Tongue (tissue), 2 donors: ENCODE data around the gene SLC36A1. TPM values are rescaled to one million over a fixed set of nuclear protein-coding genes. Genes with fewer than 3 reads are reported as not detected.

Experiments
- DNase-seq: peaks from one replicate; pipeline ENCODE4 v3.0.0-alpha.2; 2015
- total RNA-seq: library from RNA; depleted of rRNA; stranded (reverse); fragments of >200 nt; gene quantifications from one replicate; pipeline ENCODE4 v1.2.3, GENCODE V29; 2014

The SLC36A1 gene
- total RNA-seq, 1 donor from 2014 or later: 8.0 TPM

DNA sequence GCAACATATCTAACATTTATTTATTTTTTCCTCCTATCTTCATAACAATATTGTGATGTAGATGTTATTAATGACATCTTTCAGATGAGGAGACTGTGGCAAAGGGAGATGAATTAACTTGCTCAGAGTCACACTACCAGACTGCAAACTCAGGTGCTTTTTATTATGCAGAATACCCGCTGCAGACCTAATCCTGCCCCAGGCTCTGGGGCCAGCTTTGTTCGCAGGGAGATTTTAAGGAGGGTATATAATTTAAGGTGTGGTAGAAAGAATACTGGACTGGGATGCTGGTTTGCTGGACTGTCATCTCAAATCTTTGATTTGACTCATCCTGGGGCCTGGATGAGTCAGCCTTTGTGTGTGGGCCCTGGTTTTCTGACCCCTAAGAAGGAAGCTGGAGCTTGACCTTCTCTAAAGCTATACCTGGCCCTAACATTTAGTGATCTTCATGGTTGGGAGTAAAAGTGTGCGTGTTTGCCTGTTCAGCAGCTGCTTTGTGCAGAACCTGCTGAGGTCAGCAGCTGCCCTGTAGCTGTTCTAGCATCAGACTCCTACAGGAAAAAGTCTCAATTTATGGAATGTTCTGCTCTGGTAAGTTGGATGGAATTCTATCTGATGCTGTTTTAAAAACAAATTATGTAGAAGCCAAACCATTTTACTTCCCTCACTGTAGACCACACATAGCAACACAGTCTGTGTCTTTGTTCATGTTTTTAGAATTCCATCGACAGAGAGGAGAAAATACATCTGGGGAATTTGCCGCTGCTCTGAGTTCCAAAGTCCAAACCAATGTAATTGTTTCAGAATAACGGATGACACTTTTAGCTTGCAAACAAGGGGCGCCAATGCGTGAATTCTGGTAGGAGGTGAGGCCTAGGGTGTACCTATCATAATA is 4.5 kb downstream of the SLC36A1 start:
- no peak for DNase-seq

DNA sequence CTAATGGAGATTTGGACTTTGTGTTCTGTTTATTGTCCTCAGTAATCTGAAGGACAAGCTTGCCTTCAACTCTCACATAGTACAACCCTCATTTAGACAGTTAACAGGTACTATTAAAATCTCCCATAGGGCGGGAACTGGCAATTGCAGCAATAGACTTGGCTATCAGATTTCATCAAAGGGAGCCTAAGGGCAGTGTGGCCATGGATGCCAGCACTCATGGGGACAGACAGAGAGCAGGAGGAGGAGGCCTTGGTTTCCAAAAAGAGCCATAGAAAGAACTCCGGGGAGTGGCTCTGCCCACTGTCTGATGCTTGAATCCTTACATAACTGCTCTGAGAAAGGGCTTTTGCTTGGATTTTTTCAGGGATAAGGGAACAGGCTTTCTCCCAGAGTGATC is 6.8 kb downstream of the SLC36A1 start:
- DNase-seq: no peak

DNA sequence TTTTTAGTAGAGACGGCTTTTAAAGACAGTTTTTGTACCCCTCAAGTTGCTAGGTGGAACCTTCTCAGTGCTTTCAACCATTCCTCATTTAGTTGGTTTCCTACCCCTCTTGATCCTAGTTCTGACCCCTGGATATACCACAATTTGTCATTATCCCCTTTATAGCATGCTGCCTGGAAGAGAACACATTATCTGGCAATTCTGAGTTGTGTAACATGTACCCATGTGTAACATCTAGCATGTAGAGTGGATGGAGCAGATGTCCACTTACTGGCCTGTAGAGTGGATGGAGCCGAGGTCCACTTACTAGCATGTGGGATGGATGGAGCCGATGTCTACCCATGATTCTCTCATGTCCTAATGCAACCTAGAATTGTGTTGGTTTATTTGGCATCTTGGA is 7.5 kb downstream of the SLC36A1 start:
- DNase-seq: no peak

DNA sequence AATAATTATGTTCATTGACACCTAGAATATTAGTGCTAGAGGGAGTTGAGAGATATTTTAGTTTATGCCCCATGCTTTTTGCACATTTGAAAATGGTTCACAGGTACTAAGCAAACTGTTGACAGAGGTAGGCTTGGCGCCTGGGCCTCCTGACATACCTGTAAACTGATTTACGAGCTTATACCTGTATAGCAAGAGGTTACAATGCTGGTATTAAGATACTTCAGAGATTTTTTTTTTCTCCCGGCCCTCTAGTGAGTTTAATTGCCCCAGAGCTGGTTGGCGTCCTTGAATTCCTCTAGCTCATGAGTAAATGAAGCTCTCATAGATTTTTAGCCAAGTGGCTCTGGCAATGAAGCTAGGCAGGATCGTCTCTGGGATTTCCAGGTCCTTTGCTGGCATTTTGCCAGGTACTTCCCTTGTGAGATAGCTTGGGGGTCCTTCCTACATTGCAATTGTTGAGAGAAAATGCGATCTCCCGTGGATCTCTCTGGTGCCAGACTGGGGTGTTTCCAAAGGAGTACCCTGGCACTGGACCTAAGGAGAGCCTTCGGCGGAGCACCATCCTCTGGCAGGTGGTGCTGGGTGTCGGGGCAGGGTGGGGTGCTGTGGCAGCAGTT is 9.0 kb downstream of the SLC36A1 start:
- no peak for DNase-seq

DNA sequence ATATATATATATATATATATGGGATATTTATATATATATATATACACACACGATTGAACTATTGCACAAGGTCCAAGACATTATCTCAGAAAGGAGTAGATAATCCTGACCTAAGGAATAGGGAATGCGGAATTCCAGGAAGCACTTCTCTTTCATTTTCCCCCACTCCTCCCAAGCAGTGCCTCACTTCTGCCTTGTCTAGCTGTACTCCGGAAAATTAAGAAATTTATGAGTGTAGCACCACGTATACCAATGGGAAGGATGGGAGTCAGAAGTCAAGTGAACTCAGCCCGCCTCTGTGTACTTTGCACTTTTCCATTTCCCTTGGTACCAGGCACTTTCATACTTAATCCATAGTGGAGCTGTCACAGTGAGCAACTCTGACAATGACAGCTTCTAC is 10.9 kb downstream of the SLC36A1 start:
- DNase-seq: no peak

DNA sequence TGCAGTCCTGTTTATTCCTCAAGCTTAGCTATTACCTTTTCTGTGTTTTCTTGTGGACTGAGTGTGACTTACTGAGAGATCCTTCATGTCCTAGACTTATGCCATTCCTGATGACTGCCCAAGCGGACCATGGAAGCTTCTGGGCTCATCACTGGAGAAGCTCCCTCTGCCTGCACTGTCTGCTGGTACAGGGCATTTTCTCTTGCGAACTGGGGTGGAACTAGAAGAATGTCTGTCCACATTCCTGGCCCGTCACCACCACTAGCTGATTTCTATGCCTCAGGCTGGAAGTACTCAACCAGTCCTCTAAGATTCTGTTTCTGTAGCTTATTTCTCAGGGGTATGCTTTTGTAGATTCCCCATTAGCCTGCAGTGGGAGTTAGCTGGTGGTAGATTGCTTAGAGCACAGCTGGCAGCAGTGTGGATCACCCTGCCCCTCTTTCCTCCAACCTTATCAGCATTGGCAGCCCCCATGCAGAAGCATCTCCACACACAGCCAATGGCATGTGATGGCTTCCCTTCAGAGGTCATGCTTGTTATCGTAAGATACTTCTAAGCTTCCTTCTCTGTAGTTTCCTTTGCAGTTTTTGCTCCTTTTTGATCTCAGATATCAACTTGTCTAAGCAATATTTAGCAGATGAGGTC is 12.4 kb downstream of the SLC36A1 start:
- no peak for DNase-seq

DNA sequence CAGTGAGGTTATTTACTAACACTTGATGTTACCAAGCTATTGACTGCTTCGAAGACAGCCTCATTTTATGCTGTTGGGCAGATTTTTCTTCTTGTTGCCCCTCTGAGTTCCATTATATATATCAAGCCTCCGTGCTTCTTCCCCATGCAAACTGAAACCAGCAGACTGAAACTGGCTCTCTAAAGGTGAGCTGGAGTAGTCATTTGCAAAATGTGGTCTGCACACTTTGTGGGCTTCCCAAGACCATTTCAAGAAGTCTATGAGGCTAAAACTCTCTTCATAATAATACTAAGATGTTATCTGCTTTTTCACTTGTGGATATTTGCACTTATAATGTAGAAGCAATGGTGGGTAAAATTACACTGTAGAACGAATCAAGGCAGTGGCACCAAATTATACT is 13.9 kb downstream of the SLC36A1 start:
- DNase-seq: no peak

DNA sequence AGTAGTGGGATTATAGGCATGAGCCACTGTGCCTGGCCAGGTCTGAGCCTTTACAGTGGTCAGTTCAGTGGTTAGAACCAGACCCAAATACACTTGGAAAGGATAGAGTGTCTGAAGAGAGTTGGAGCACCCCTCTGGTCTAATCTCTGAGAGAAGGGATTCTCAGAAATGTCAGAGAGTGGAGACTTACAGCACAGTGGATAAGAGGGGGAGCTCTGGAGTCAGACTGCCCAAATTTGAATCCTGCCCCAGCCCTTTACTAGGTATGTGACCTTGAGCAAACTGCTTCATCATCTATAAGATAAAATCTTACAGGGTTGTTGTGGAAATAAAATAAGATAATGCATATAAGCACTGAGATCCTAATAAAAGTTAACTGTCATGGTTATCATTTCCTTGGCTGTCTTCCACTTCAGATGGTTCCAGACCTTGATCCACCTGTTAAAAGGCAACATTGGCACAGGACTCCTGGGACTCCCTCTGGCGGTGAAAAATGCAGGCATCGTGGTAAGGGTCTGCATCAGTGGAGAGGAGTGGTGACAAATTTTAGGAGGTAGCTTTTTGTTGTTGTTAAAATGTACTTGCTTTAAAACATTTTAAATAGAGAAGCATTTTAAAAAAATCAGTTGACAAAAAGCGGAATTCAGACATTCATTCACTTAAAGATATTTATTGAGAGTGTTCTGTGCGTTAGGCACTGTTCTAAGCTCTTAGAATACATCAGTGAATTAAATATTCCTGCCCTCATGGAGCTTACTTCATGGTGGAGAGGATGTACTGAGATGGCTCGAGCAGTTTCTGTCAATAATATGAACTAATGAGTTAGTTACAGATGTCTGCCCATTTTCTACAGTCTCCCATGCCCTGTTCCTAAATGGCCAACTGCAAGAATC is 16.0 kb downstream of the SLC36A1 start:
- DNase-seq: no peak

DNA sequence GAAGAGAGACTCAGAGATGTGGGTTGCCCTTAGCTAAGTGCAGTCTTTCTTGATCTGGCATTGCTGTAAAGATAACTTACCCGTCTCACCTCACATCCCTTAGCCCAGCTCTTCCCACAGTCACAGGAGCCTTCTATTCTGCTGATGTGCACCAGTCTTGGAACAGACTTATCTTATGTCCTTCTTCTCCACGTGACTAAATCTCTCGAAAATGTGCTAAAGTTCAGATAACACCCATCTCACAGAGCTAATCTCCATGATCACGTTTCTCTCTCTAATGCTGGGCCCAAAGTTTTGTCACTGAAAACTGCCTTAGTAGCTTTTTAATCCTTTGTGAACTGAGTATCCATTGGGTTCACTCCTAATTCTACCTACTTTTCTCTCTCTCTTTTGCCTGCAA is 16.7 kb downstream of the SLC36A1 start:
- no peak for DNase-seq

DNA sequence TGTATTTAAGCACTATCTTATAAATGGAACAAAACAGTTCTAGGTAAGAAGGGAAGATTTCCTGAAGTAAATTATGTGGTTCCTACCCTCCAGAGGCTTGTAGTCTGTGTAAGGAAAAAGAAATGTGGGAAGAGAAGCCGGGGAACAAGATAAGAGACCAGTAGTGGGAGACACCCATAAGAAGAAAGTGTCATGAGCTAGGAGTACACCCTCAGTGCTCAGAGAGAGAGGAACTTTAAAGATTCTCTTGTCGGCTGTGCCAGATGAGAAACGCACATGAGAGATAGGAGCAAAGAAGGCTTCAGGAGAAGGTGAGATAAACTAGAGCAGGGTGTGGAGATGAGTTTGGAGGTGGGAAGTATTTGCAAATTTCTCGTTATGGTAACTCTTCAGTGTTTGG is 18.1 kb downstream of the SLC36A1 start:
- no peak for DNase-seq

DNA sequence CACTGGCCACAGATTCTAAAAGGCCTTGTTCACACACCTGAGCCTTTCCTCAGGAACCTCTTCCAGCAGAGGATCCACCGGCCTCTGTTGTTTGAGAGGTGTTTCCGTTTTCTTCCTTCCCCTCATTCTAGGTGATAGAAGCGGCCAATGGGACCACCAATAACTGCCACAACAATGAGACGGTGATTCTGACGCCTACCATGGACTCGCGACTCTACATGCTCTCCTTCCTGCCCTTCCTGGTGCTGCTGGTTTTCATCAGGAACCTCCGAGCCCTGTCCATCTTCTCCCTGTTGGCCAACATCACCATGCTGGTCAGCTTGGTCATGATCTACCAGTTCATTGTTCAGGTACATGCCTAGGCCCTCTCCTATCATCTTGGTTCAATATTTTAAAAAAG is 20.2 kb downstream of the SLC36A1 start:
- DNase-seq: no peak

DNA sequence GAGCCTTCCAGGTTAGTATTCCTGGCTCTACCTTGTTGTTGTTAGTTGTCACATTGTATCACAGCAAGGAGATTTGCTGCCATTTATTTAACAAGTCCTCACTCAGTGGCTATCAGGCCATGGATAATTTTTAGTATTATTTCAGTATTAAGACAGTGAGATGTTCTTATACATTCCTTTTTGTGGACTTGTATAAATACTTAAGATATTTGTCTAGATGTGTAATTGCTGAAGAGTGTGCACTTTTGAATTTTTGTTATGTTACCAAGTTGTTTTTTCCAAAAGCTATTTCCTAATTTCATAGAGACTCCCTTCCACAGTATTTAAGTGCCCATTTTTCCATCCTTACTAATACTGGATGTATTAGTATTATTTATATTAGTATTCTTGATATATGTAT is 22.0 kb downstream of the SLC36A1 start:
- DNase-seq: no peak

DNA sequence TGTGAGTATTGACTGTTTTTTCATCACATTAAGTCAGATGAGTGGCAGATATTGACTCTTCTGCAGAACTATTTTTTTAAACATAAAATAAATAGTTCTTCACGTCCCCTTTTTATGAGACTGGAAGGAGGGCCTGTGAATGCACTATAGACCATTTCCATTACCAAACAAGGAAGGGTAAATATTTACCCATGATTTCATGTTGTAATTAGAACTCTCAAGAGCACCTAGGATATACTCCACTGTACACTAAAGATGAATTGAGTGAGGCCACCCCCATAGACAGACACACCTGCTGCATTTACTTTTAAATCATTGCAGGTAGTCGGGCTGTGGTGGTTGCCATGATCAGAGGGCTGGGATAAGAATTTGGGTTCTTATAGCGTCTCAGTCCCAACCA is 22.6 kb downstream of the SLC36A1 start:
- no peak for DNase-seq

DNA sequence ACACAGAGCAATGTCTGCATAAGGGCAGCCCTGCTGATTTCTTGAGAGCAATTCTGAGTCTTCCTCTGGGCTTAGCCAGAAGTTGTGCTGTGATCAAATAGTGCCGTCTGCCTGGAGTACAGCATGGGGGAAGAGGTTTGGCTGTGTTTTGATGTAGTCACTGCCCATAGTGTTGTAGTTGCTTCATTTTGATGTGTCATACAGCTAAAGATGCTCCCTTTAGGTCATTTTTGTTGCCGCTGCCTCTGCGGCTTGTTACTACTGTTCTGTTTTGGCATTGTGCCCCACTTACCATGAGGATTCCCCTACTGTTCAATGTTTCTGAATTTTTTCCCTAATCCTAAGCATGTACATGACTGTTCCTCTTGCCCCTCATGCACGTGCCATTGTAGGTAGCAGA is 23.0 kb downstream of the SLC36A1 start:
- no peak for DNase-seq

DNA sequence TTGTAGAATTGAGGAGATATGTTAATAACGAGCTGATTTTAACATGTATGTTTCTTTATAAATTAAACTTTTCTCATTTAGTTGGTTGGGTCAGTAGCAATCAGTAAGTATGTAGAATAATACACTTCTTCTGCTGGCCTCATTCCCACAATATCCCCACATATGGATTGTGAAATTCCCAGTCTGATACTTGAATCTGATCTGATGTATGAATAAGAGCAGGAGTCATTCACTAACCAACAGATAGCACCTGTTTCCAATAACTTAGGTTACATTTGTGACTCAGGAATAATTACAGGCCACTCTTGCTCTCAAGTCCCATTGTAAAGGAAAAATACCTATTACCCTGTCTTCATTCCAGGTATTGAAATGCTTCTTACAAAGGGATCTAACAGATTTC is 23.9 kb downstream of the SLC36A1 start:
- DNase-seq: no peak

DNA sequence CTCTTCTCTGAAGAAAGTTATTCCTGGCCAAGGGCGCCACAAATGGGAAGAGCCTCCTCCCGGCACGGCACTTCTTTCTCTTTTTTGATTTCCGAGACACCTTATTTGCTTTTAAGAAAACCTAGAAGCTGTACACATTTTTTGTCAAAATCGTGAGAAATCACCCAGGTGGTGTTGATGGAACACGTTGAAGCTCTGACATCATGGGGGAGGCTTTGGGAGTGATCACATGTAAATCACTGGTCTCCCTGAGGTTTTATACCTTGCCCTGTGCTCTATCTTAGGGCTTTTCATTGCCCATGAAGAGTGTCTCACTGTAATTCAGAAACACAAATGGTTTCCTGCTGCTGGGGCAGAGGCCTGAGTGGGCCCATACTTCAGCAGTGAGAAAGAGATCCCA is 27.4 kb downstream of the SLC36A1 start:
- DNase-seq: no peak

DNA sequence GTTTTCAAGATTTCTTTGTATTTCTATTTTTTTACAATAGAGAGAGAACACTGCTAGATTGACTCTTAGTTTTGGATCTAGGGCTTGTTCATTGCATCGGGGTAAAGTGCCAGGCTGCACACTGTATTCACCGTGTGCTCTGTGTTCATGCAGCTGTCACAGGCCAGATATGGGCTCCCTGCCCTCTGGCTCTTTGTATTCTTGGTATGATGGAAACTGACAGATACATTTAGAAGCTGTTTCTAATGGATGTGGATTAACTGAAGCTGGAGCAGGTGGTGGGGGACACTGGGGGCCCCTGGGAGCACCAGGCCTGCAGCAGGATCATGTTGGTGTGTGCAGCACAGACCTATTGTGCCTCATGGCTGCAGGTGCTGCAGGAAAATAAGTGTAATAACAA is 28.0 kb downstream of the SLC36A1 start:
- DNase-seq: peak; percentile 84

DNA sequence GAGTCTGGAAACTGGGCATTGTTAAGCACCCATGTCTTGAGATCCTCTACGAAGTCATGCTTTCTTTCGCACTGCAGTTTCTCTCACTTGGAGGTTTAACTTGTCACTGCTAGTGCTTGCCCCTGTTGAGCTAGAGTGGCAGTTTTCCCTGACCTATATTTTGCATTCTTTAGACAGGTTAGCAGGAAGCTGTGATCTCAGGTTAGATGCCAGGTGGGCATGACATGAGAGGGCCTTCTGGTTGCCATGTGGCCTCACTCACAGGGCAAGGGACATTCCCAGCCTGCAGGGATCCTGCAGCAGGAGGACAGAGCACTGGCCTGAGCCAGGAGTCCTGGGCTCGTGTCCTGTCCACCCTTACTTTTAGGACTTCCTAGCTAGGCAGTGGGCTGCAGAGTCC is 28.6 kb downstream of the SLC36A1 start:
- DNase-seq: no peak

DNA sequence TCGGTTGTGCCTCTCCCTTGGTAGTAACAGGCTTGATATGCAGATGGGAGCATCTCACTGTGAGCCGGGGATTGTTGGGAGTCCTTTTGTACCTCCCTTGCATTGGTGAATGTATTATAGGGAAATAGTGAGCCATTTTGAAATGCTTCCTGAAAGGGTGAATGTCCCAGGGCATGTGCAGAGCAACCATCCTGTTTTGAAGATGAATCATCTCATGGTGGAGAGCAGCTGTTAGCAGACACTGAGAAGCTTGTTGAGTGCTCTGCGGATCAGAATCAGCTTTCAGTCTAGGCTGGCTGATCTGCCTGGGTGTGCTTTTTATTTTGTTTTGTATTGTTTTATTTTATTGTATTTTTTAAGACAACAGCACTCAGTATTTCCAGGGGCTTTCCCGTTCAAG is 29.7 kb downstream of the SLC36A1 start:
- peak; percentile 61 for DNase-seq

DNA sequence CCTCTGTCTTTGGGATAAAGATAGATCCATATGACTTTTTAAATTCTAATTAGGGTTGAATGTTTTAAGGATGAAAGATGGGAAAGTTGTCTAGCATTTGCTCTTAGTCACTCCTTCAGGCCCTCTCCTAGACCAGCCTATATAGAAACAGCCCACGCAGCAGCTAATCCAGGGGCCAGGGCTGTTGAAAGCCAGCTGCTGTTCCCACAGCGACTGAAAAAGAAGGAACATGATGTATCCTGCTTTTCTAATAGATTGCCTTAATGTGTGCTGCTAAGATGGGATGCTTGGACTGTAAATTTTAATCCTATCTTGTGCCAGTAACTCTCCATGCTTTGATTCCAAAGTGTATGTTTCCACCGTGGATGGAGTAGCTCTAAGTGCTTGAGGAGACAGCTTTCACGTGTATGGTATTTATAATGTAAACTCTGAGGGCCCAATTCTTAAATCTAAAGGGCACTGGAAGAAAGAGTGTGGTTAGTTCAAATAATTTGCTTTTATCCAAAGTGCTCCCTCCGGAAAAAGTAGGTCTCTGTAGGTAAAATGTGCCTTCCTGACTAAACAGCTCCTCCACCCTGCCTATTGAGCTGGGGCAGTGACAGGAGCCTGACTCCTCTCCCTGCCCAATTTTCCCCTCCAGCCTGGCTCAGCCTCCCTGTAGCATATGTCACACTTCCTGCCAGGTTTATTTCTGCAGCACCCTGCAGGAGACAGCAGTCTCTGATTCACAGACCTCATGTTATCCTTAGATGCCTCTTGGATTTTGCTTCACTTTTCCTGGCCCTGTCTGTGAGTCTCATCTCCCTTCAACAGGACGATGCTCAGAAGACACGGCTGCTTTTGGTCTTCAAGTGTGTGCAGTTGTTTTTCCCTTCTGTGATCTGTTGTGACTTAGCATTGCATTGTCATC is 33.2 kb downstream of the SLC36A1 start:
- DNase-seq: peak; percentile 60

DNA sequence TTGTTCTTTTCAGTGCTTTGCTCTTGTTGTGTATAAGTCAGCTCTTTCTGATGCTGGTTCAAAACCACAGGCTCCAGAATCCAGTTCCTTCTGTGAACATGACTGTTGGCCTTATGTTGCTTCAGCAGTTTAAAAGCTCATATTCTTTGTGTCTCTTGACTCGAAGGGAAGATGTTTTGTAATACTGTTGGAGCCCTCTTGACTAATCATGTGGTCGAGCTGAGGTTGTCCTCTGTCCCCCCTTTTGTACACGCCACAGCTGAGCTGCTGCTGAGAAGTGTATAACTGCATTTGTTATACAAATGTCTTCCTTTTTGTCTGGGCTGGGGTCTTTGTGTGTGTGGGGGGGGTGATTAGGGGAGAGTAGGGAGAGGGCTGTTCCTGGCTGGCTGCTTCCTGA is 35.8 kb downstream of the SLC36A1 start:
- DNase-seq: no peak
